Fibroblast of the aortic adventitia (primary cell): ENCODE measurements around the gene MBOAT7. TPM values are rescaled to one million over a fixed set of nuclear protein-coding genes. Genes with fewer than 3 reads are reported as not detected.
"Not testable (repeated sequence)": the region's sequence is repeated elsewhere in the genome, so short reads cannot be mapped to it uniquely, and the experiment has no call there.

ENCODE experiments used
- DNase-seq: peaks from one replicate; pipeline ENCODE4 v3.0.0-alpha.2; 2010; ENCODE audit warnings: low read depth
- H3K4me3 ChIP-seq: 2 replicates; pipeline ENCODE4 v1.5.1; 2011; ENCODE audit warnings: low read depth, mild to moderate bottlenecking, control low read depth, low read length, moderate library complexity
- CTCF ChIP-seq: IDR thresholded peaks from 2 replicates; pipeline ENCODE4 v1.5.1; 2011; ENCODE audit warnings: mild to moderate bottlenecking, low read length, control low read depth, inconsistent platforms; ENCODE audit not compliant: insufficient read depth
- total RNA-seq: library from RNA; depleted of rRNA; stranded (reverse); fragments of >200 nt; gene quantifications from 2 replicates; pipeline ENCODE4 v1.2.3, GENCODE V29; 2012; ENCODE audit warnings: low replicate concordance

The MBOAT7 gene
- total RNA-seq, 1 donor = 46.9 TPM

GRCh38 chr19:54196536-54196935 lies 7.2 kb upstream of the MBOAT7 start:
- no peak for DNase-seq
- H3K4me3 ChIP-seq = no peak overlapping the region
- TF ChIP-seq CTCF = no peak

DNA sequence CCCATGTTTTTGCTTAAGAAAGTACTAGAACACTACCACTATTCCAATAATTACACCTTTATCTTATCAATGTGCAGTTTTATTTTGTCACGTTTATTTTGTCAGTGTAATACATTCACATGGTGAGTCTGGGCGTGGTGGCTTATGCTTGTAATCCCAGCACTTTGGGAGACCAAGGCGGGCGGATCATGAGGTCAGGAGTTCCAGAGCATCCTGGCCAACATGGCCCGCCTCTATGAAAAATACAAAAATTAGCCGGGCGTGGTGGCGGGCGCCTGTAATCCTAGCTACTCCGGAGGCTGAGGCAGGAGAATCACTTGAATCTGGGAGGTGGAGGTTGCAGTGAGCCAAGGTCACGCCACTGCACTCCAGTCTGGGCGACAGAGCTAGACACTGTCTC lies 5.1 kb upstream of the MBOAT7 start:
- not testable (repeated sequence) for DNase-seq, H3K4me3 ChIP-seq

DNA sequence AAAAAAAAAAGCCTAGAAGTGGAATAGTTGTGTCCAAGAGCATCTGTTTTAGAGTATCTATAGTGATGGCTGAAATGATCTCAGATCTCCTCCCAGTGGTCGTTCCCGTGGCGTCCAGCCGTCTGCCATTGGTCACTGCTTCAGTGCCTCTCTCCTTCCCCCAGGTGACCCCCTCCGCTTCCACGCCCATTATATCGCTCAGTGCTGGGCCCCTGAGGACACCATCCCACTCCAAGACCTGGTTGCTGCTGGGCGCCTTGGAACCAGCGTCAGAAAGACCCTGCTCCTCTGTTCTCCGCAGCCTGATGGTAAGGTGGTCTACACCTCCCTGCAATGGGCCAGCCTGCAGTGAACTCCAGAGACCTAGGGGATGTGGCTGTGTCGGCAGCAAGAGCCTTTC lies 3.6 kb upstream of the MBOAT7 start:
- TF ChIP-seq CTCF = no peak
- DNase-seq = no peak
- H3K4me3 ChIP-seq = no peak overlapping the region

DNA sequence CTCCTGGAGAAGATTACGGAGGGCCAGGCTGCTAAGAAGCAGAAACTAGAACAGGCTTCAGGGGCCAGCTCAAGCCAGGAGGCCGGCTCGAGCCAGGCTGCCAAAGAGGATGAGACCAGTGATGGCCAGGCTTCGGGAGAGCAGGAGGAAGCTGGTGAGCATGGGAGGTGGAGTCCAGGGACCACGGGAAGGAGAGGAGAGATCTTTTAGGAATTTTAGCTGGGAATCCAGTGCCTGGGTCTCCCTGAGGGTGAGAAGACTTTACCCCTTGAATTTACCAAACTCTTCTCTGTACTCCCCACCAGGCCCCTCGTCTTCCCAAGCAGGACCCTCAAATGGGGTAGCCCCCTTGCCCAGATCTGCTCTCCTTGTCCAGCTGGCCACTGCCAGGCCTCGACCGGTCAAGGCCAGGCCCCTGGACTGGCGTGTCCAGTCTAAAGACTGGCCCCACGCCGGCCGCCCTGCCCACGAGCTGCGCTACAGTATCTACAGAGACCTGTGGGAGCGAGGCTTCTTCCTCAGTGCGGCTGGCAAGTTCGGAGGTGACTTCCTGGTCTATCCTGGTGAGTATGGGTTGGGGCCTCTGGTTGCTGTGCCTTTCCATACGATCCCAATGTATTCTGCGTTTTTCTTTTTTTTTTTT lies 2.6 kb upstream of the MBOAT7 start:
- DNase-seq = no peak

GRCh38 chr19:54191011-54191810 lies 1.8 kb upstream of the MBOAT7 start, which contains the start of gene TSEN34:
Gene TSEN34, plus strand, starts transcription at chr19:54191308. Its CDS starts 57 bp downstream, at chr19:54191365.
- DNase-seq = peak; percentile 48
- peak within 1 kb of the TSS; percentile 86 for H3K4me3 ChIP-seq
- no peak for TF ChIP-seq CTCF

More for the DNA sequence above, 2.6 kb upstream of the MBOAT7 start:
- TF ChIP-seq CTCF = no peak
- H3K4me3 ChIP-seq = peak overlapping the region; percentile 86

DNA sequence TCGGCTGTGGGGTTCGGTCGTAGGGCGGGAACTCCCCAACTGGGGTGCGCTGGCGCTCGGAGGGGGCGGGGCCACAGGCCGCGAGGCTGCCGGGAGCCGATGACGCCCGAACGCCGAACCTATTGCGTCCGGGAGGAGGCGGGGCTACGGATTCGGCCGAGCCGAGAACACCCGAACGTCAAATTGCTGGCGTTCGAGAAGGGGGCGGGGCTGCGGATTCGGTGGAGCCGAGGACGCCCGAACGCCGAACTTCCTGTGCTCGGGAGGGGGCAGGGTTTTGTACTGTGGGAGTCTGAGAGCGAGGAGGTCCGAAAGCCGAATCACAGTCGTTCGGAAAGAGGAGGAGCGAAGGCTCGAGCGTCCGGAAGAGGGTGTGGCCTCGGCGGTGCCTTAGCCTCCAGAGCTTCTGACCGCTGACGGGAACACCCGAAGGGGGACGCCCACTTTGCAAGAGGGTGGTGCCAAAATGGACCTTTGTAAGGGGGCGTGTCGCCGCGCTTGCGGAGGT lies 1.2 kb upstream of the MBOAT7 start:
- no peak for TF ChIP-seq CTCF
- H3K4me3 ChIP-seq = peak overlapping the region; percentile 86
- peak; percentile 99 for DNase-seq
